ENCODE data around the gene CDH22.

CDH22 gene

DNA sequence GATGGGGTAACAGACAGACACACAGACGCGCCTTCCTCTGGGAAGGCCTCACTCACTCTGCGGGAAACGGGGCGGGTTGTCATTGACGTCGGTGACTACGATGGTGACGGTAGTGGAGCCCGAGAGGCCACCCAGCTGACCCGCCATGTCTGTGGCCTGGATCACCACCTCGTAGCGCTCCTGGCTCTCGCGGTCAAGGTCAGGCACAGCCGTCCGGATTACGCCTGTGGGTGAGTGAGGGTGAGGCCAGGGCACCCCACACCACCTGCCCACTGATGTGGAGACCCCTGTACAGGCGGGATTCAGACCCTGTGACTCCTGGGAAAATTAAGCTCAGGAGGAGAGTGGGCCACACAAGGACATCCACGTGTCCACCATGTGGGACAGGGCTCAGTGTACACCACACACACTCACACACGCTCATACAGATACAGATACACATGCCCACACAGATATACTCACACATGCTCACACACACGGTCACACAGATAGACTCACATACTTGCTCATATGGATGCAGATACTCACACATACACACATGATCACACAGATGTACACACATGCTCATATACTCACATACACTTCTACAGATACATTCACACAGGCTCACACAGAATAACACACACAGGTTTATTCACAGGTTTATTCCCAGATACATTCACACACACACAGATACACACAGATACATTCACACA, 91.4 kb downstream of the CDH22 start:
- TF ChIP-seq FOXM1 (IDR thresholded peaks at IDR 0.05; ENCODE audit: borderline replicate concordance, low read depth): no peak
- no peak for TF ChIP-seq TAF1 (IDR thresholded peaks at IDR 0.05; ENCODE audit: low read depth)
- no peak for TF ChIP-seq TCF12 (IDR thresholded peaks at IDR 0.05; ENCODE audit: low read depth)
- TF ChIP-seq YY1 (IDR thresholded peaks at IDR 0.05; ENCODE audit: low read depth): no peak
- TF ChIP-seq EP300 (IDR thresholded peaks at IDR 0.05; ENCODE audit: borderline replicate concordance): no peak
- no peak for TF ChIP-seq NFIC (IDR thresholded peaks at IDR 0.05)
- TF ChIP-seq TEAD4 (IDR thresholded peaks at IDR 0.05): no peak
- TF ChIP-seq, protein P1, sequence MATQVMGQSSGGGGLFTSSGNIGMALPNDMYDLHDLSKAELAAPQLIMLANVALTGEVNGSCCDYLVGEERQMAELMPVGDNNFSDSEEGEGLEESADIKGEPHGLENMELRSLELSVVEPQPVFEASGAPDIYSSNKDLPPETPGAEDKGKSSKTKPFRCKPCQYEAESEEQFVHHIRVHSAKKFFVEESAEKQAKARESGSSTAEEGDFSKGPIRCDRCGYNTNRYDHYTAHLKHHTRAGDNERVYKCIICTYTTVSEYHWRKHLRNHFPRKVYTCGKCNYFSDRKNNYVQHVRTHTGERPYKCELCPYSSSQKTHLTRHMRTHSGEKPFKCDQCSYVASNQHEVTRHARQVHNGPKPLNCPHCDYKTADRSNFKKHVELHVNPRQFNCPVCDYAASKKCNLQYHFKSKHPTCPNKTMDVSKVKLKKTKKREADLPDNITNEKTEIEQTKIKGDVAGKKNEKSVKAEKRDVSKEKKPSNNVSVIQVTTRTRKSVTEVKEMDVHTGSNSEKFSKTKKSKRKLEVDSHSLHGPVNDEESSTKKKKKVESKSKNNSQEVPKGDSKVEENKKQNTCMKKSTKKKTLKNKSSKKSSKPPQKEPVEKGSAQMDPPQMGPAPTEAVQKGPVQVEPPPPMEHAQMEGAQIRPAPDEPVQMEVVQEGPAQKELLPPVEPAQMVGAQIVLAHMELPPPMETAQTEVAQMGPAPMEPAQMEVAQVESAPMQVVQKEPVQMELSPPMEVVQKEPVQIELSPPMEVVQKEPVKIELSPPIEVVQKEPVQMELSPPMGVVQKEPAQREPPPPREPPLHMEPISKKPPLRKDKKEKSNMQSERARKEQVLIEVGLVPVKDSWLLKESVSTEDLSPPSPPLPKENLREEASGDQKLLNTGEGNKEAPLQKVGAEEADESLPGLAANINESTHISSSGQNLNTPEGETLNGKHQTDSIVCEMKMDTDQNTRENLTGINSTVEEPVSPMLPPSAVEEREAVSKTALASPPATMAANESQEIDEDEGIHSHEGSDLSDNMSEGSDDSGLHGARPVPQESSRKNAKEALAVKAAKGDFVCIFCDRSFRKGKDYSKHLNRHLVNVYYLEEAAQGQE (IDR thresholded peaks at IDR 0.05; ENCODE audit: low read depth): no peak
- no peak for TF ChIP-seq CREB1 (IDR thresholded peaks at IDR 0.05; ENCODE audit: low read depth)
- no peak for TF ChIP-seq ZBTB7A (IDR thresholded peaks at IDR 0.05; ENCODE audit: low read depth)
- TF ChIP-seq CEBPB (IDR thresholded peaks at IDR 0.05): no peak
- no peak for TF ChIP-seq RAD21 (IDR thresholded peaks at IDR 0.05; ENCODE audit: low read depth)
- TF ChIP-seq EGR1 (IDR thresholded peaks at IDR 0.05): no peak
- TF ChIP-seq, protein P2, sequence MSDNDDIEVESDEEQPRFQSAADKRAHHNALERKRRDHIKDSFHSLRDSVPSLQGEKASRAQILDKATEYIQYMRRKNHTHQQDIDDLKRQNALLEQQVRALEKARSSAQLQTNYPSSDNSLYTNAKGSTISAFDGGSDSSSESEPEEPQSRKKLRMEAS (IDR thresholded peaks at IDR 0.05): no peak
- TF ChIP-seq, protein P3, sequence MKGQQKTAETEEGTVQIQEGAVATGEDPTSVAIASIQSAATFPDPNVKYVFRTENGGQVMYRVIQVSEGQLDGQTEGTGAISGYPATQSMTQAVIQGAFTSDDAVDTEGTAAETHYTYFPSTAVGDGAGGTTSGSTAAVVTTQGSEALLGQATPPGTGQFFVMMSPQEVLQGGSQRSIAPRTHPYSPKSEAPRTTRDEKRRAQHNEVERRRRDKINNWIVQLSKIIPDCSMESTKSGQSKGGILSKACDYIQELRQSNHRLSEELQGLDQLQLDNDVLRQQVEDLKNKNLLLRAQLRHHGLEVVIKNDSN (IDR thresholded peaks at IDR 0.05): no peak

DNA sequence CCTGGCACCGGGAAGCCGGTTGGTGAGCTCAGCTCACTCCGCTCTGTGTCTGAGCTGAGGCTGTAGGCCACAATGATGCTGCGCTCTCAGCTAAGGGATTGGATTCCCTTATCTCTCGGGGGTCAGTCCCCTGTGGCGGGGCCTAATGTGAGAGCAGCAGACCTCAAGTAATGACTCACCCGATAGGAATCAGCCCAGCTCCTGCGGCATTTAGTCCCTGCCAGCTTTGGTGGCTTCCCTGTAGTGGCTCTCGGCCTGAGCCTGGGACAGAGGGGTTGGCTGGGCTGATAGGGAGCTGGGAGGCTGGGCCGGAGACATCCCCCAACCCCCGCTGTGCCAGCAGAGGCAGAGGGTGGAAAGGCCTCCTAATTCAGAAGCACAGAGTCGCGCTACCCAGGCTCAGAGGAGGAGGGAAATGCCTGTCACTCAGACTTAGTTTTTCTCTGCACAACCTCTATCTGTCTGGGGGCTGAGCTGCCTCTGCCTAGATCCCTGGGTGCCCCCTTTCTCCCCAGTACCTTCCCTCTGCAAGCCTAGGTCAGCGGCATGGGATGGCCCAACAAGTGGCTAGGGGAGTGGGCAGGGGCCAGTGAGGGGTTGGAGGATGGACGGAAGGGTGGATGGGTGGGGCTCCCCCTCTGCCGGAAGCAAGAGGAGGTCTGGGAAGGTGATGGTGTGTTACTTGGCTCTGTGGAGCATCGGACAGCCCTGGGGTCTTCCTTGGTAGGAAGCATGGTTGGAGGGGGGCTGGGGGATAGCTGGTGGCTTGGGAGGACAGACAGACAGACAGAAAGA, 92.2 kb downstream of the CDH22 start:
- TF ChIP-seq EP300 (IDR thresholded peaks at IDR 0.05; ENCODE audit: borderline replicate concordance): no peak
- TF ChIP-seq RAD21 (IDR thresholded peaks at IDR 0.05; ENCODE audit: low read depth): no peak
- TF ChIP-seq, protein P3 (IDR thresholded peaks at IDR 0.05): no peak
- TF ChIP-seq YY1 (IDR thresholded peaks at IDR 0.05; ENCODE audit: low read depth): no peak
- TF ChIP-seq EGR1 (IDR thresholded peaks at IDR 0.05): no peak
- TF ChIP-seq ZBTB7A (IDR thresholded peaks at IDR 0.05; ENCODE audit: low read depth): no peak
- TF ChIP-seq CREB1 (IDR thresholded peaks at IDR 0.05; ENCODE audit: low read depth): no peak
- TF ChIP-seq, protein P2 (IDR thresholded peaks at IDR 0.05): no peak
- TF ChIP-seq TCF12 (IDR thresholded peaks at IDR 0.05; ENCODE audit: low read depth): no peak
- TF ChIP-seq, protein P1 (IDR thresholded peaks at IDR 0.05; ENCODE audit: low read depth): no peak
- TF ChIP-seq NFIC (IDR thresholded peaks at IDR 0.05): no peak
- no peak for TF ChIP-seq FOXM1 (IDR thresholded peaks at IDR 0.05; ENCODE audit: borderline replicate concordance, low read depth)
- TF ChIP-seq TEAD4 (IDR thresholded peaks at IDR 0.05): no peak
- no peak for TF ChIP-seq CEBPB (IDR thresholded peaks at IDR 0.05)
- TF ChIP-seq TAF1 (IDR thresholded peaks at IDR 0.05; ENCODE audit: low read depth): no peak

DNA sequence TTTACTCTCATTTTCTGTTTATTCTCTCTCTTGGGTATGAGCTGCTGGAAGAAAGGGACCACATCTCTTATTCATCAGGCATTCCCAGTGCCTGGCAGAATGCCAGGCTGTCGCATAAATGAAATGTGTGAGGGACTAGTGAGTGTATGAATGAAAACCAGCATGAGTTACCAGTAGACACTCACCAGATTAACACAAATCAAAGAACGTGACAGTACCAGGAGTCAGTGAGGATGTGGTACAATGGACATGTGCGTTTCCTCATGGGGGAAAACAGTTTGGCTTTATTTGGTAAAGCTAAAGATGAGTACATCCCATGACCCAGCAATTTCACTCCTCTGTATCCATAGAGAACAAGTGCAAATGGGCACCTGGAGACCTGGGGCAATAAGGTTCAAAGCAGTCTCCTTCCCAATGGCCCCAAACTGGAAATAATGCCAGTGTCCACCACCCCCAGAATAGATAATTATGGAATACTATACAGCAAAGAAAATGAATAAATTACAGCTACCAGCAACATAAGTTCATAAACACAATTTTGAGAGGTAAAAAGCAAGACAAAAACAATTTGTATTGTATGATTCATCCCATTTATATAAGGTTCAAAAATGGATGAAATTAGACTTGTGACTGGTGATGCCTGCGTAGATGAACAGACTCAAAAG, 93.3 kb downstream of the CDH22 start:
- TF ChIP-seq ZBTB7A (IDR thresholded peaks at IDR 0.05; ENCODE audit: low read depth) (no peak), FOXM1 (IDR thresholded peaks at IDR 0.05; ENCODE audit: borderline replicate concordance, low read depth) (no peak), TAF1 (IDR thresholded peaks at IDR 0.05; ENCODE audit: low read depth) (no peak), YY1 (IDR thresholded peaks at IDR 0.05; ENCODE audit: low read depth) (no peak), NFIC (IDR thresholded peaks at IDR 0.05) (no peak), EP300 (IDR thresholded peaks at IDR 0.05; ENCODE audit: borderline replicate concordance) (no peak), TEAD4 (IDR thresholded peaks at IDR 0.05) (no peak), RAD21 (IDR thresholded peaks at IDR 0.05; ENCODE audit: low read depth) (no peak), CREB1 (IDR thresholded peaks at IDR 0.05; ENCODE audit: low read depth) (no peak), TCF12 (IDR thresholded peaks at IDR 0.05; ENCODE audit: low read depth) (no peak), CEBPB (IDR thresholded peaks at IDR 0.05) (no peak), EGR1 (IDR thresholded peaks at IDR 0.05) (no peak)
- TF ChIP-seq, protein P2 (IDR thresholded peaks at IDR 0.05): no peak
- TF ChIP-seq, protein P3 (IDR thresholded peaks at IDR 0.05): no peak
- TF ChIP-seq, protein P1 (IDR thresholded peaks at IDR 0.05; ENCODE audit: low read depth): no peak
